Keratinocyte (primary cell): ENCODE results near the gene SUFU.

Experiments
- EZH2 ChIP-seq: IDR thresholded peaks from one replicate; pipeline ENCODE4 v1.6.1; 2012; ENCODE audit warnings: inconsistent platforms, mild to moderate bottlenecking, low read length, moderate library complexity
- TF ChIP-seq, protein P1 (sequence below), 3 experiments: IDR thresholded peaks in 1 of 3; conservative IDR thresholded peaks in 1 of 3; optimal IDR thresholded peaks in 1 of 3; 2 replicates in 2 of 3; 3 replicates in 1 of 3; pipeline versions ENCODE3 to v1.5.1; 2011; ENCODE audit warnings: low read length in 3 of 3, mild to moderate bottlenecking in 3 of 3, moderate library complexity in 2 of 3, control low read depth in 1 of 3, inconsistent platforms in 1 of 3; ENCODE audit not compliant: insufficient read depth in 2 of 3; ENCODE audit errors: extremely low read depth in 1 of 3

DNA sequence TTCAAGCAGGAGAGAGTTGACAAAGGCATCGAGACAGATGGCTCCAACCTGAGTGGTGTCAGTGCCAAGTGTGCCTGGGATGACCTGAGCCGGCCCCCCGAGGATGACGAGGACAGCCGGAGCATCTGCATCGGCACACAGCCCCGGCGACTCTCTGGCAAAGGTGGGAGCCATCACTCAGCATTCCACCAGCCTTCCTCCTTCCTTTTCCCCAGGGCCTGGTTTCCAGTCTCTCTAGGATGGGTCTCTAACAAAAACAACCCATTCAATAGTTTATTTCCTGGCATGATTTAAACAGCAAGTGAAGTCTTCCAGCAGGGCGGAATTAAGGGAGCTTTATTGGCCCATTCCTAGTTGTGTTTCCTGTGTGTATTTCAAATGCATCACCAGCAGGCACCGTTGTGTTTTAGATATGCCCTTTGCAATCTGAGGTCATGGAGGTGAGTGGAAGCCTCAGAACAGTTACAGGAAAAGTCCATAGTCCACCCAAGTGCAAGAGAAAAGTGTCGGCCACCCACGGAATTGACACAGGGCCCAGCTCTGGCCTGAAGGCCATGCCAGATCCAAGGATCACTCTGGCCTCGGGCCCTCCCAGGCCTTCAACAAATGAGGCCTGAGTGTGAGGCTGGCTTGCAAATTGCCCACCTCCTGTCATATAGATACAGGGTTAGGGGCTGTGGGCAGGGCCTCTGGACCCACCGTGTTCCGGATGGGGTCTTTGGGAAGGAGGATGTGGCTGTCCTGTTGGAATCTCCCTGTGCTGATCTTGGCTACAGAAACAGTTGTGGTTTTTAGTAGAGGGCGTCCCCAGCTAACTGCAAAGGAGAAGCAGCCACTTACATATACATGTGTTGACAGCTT is 93.6 kb downstream of the SUFU start:
- TF ChIP-seq, protein P1, sequence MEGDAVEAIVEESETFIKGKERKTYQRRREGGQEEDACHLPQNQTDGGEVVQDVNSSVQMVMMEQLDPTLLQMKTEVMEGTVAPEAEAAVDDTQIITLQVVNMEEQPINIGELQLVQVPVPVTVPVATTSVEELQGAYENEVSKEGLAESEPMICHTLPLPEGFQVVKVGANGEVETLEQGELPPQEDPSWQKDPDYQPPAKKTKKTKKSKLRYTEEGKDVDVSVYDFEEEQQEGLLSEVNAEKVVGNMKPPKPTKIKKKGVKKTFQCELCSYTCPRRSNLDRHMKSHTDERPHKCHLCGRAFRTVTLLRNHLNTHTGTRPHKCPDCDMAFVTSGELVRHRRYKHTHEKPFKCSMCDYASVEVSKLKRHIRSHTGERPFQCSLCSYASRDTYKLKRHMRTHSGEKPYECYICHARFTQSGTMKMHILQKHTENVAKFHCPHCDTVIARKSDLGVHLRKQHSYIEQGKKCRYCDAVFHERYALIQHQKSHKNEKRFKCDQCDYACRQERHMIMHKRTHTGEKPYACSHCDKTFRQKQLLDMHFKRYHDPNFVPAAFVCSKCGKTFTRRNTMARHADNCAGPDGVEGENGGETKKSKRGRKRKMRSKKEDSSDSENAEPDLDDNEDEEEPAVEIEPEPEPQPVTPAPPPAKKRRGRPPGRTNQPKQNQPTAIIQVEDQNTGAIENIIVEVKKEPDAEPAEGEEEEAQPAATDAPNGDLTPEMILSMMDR (optimal IDR thresholded peaks at IDR 0.05 in 1 of 3, IDR thresholded peaks at IDR 0.05 in 1 of 3, conservative IDR thresholded peaks at IDR 0.05 in 1 of 3; ENCODE audit: extremely low read depth in 1 of 3, insufficient read depth in 2 of 3, low read length in 3 of 3), result no peak
- TF ChIP-seq EZH2, result no peak
